Measurements from ENCODE around the gene RHOV.

RHOV gene

DNA sequence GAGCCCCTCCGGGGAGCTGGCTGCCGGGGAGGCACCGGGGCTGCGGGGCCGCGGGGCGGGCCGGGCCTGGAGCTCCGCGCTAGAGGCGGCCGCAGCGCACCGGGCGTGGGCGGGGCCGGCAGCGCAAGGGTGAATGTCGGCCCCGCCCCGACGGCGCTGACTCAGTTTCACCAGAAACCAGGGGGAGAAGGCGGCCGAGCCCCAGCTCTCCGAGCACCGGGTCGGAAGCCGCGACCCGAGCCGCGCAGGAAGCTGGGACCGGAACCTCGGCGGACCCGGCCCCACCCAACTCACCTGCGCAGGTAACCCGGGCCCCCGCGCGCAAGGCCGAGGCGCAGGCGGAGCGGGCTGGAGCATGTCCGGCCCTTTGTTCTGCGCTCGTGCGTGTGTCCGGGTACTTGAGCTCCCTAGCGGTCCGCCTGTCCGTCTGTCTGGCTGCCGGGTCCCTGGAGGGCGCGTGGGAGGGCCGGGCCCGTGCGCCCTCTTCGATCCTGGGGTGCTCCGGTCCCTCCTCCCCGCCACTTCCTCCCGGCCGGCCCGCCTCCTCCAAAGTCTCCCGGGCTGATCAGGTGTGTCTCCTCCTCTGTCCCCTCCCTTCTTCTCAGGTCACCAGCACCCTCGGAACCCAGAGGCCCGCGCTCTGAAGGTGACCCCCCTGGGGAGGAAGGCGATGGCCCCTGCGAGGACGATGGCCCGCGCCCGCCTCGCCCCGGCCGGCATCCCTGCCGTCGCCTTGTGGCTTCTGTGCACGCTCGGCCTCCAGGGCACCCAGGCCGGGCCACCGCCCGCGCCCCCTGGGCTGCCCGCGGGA, 29.9 kb downstream of the RHOV start, which contains the start of gene SPINT1:
Gene SPINT1 (plus strand): TSS at position 164 of the 811 bp plus-strand sequence. CDS start 507 bp downstream, at position 671.
- peak; percentile 67 for DNase-seq

- DNase-seq, result peak; percentile 32
These were observed 30.7 kb downstream of the RHOV start for GRCh38 chr15:40843261-40843884.

DNA sequence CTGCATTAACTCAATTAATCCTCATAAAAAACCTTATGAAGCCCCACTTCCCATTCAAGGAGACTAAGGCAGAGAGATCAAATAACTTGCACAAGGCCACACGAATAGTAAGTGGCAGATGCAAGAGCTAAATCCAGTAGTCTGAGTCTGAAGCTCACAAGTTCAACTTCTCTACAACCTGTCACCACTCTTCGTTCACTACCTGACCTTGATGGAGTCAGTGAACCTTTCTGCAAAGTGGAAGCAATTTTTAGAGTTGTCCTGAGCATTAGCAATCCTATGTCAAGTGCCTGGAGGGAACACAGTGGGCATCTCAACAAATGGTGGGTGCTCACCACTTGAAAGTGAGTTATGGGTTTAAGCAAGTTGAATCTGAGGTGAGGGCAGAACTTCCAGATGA, 32.3 kb downstream of the RHOV start:
- DNase-seq, result no peak

DNA sequence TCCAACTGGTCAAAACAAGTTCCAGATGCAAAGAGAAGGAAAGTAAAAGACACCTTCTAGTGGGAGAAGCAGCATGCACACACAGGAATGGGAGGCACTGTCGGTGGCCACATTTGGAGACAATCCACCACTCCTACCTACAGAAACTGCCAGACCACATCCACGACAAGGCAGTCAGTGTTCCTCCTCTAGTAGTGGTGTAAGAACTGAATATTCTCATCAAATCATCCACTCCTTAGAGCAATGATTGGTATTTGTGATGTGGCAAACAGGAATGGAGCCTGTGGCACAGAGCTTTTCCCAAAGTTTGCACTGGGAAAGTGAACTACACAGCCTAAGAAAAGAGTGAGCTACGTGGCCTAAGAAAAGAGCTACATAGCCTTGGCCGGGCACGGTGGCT, 35.3 kb downstream of the RHOV start:
- DNase-seq, result no peak

DNA sequence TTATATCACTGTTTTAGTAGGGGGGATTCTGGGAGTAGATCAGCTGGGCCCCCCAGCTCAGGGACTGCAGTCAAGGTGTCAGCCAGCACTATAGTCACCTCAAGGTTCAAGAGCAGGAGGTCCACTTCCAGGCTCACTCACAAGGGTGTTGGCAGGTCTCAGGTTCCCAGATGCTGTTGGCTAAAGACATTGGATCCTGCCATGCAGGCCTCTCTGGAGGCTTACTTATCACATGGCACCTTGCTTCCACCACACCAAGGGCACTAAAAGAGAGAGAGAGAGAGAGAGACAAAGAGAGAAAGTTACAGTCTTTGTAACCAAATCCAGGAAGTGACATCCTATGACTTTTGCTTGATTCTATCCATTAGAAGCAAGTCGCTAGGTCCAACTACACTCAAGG, 38.0 kb downstream of the RHOV start:
- no peak for DNase-seq

- no peak for DNase-seq
These were observed 41.1 kb downstream of the RHOV start for GRCh38 chr15:40832903-40833302.

DNA sequence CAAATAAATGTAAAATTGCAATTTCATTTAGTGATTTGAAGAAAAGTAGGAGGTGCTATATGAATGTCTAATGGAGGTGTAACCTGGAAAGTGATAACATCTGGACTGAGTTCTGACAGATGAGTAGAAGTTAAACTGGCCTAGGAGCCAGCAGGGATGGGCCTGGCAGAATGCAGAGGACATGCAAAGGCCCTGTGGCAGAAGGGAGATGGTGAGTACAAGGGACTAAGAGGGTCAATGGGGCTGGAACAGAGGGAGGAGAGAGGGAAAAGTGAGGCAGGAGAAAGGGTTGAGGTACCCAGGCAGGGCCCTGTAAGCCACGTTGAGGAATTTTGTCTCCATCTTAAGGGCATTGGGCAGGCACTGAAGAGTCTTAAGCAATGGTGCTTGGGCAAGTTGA, 42.2 kb downstream of the RHOV start:
- DNase-seq, result no peak

DNA sequence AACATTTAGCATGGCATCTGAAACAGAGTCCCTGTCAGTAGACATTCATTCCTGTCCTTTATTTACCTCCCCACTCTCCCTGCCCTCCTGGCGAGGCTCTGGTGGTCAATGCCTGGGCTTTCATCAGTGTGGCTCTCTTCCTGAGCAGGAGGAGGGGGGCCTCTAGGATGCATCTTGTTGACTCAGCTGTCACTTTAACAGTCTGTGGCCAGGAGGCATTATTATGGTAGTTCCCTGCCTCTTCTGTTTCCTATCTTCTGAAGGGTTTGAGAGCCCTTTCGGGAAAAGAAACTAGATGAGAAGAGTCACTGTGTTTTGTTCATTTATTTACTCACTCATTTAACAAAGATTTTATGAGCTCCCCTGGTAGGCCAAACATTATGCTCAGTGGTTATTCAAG, 43.1 kb downstream of the RHOV start:
- DNase-seq, result no peak

GRCh38 chr15:40829115-40829514, 44.9 kb downstream of the RHOV start:
- peak; percentile 55 for DNase-seq

DNA sequence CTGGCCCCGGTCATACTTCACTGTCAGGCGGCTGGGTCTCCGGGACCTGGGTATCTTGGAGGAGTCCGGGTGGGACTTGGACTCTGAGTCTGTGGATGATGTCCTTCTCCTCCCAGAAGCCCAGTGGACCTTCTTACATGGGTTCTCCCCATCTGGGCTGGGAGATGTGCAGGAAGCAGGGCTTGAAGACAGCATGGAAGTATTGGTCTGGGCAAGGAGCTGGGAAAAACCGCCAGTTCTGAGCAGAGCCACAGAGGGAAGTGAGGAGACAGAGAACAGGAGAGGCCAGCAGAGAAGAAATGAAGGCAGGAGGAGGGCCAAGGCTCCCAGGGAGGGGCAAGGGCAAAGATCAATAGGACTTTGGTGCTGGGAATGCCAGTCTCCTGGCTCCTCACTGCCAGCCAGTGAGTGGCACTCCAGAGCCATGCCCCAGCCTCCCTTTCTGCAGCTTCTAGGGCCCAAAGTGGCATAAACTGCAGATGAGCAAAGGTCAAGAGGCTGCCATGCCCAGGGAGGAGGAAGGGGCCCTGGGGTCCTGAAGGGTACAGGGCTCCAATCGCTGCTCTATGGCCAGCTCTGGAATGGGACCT, 45.5 kb downstream of the RHOV start, which contains the start of gene PPP1R14D:
Gene PPP1R14D (minus strand): TSS at position 262 of the 590 bp plus-strand sequence. CDS start 67 bp downstream, at position 195.
- no peak for DNase-seq

DNA sequence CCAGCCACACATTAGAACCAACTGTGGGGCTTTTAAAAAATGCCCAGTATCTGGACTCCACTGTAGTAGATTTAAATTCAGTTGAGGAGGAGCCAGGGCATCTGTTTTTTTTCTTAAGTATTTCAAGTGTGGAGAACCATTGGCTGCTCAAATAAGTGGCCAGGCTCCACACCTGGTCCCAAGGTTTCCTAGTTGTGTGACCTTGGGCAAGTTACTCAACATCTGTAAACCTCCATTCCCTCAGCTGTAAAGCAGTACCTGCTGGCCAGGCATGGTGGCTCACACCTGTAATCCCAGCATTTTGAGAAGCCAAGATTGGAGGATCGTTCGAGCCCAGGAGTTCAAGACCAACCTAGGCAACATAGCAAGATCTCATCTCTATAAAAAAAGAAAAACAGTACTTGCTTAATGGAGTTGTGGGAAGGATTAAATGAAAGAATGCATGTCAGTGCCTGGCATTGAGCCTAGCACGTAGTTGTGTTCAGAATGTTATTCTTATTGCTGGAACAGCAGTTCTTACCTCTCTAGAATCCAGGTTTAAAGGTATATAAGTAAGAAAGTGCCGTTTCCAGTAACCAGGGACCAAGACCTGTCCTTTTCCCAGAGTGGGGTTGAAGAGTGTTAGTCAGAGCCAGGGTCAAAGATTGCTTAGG, 47.5 kb downstream of the RHOV start:
- no peak for DNase-seq

DNA sequence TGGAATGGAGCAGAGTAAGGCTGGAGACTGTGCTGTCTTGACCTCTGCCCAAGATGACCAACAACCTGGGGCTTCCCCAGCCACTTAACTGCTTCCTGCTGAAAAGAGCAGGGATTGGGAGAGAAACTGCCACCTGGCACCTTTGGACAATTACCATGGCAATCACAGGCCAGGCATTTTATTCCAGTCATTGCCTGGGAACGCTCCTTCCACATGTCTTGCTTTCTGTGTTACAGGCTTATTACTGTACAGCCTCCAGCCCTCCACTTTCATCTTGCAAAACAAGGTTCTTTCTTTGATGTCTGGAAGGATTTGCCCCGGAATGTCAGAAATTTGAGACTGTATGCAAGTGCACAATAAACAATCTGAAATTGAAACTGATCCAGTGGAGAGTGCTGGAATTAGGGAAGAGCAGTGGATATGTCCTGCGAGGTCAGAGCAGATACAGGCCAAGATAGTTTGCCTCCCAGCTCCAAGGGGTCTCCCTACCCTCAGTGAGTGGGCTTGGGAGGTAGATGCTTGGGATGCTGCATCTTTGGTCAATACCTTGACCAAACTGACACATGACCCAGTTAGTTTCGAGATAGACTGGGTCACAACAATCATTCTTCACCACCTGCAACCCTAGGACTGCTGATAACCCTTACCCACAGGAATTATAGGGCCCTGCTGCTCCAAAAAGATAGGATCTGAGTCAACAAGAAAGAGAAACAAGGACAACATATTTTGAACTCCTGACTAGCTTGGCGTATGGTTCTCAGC, 48.2 kb downstream of the RHOV start:
- DNase-seq, result no peak

DNA sequence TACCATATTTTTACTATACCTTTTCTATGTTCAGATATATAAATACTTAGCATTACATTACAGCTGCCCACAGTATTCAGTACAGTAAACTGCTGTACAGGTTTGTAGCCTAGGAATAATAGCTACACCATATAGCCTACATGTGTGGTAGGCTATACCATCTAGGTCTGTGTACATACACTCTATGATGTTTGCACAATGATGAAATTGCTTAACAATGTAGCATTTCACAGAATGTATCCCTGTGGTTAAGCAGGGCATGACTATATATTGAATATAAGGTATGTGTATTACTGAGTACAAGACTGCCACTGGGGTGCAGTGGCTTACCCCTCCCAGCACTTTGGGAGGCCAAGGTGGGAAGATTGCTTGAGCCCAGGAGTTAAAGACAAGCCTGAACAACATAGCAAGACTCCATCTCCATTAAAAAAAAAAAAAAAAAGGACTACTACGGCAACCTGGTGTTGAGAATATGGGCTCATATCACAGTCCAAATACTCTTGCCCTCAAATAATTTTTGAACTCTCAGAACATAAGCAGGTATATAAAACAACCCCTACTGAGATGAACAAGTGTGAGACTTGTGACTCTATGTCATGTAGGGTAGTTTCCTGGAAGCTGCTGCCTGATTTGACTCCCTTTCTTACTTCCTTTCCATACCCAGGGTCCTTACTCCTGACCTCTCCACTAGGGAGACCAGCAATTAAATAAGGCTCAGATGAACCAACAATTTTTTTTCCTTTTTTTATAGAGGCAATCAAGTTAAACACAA, 50.3 kb downstream of the RHOV start:
- no peak for DNase-seq
